ENCODE measurements around the gene PDZD4. TPM values are rescaled to one million over a fixed set of nuclear protein-coding genes. Genes with fewer than 3 reads are reported as not detected.

The PDZD4 gene
- total RNA-seq, 2 experiments from 2014 or later: not detected

DNA sequence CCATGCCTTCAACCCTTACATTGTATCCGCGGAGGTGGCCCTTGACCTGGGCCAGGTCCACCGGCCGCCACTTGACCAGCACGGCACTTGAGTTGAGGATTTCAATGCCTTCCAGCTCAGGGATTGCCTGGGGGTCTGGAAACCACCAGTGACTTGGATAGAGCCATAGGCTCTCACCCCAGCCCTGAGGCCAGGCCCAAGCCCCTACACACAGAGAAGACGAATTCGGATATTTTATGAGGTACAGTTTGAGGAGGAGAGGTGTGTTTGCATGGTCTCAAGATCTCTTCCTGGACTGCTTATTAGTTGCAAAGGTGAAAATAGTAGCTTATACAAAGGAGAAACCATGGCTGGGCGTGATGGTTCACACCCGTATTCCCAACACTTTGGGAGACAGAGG, 35.3 kb upstream of the PDZD4 start:
- no peaks in the 10 kb centered on the region for H3K36me3 ChIP-seq (ENCODE audit: insufficient read depth, low read length)
- no peak overlapping the region for H3K4me2 ChIP-seq (ENCODE audit: low read length)
- ChIA-PET POLR2A (no interaction called here), CTCF (ENCODE audit: unreplicated experiment) (no interaction called here)
- no peak for DNase-seq (ENCODE audit: low spot score)
- no peaks in the 10 kb centered on the region for H3K9me3 ChIP-seq (ENCODE audit: low read length)
- BruUV-seq (replicated peaks): no TSS peak
- no peaks in the 10 kb centered on the region for H4K20me1 ChIP-seq (ENCODE audit: insufficient read depth, low read length)
- H2AFZ ChIP-seq (ENCODE audit: low read length): no peak overlapping the region
- H3K4me3 ChIP-seq (ENCODE audit: low read depth, low read length, poor library complexity, severe bottlenecking): no peak overlapping the region
- TF ChIP-seq EZH2phosphoT487 (IDR thresholded peaks at IDR 0.05; ENCODE audit: borderline replicate concordance, low read depth, low read length): no peak
- no peak overlapping the region for H3K27ac ChIP-seq (ENCODE audit: low read depth, low read length, poor library complexity, severe bottlenecking)
- no peaks in the 10 kb centered on the region for H3K9me2 ChIP-seq (ENCODE audit: insufficient read depth, low read length)
- intact Hi-C loops (cut with micrococcal nuclease; ENCODE audit: unreplicated experiment): no loop called here
- no peaks in the 10 kb centered on the region for H3K4me1 ChIP-seq (ENCODE audit: insufficient read depth, low read length, poor library complexity, severe bottlenecking)
- no peaks in the 10 kb centered on the region for H3K79me2 ChIP-seq (ENCODE audit: insufficient read depth, low read depth, low read length)

- H3K79me2 ChIP-seq (ENCODE audit: insufficient read depth, low read depth, low read length): no peaks in the 10 kb centered on the region
- no peaks in the 10 kb centered on the region for H3K4me1 ChIP-seq (ENCODE audit: insufficient read depth, low read length, poor library complexity, severe bottlenecking)
- TF ChIP-seq EZH2phosphoT487 (IDR thresholded peaks at IDR 0.05; ENCODE audit: borderline replicate concordance, low read depth, low read length): no peak
- TF ChIP-seq, protein P1, sequence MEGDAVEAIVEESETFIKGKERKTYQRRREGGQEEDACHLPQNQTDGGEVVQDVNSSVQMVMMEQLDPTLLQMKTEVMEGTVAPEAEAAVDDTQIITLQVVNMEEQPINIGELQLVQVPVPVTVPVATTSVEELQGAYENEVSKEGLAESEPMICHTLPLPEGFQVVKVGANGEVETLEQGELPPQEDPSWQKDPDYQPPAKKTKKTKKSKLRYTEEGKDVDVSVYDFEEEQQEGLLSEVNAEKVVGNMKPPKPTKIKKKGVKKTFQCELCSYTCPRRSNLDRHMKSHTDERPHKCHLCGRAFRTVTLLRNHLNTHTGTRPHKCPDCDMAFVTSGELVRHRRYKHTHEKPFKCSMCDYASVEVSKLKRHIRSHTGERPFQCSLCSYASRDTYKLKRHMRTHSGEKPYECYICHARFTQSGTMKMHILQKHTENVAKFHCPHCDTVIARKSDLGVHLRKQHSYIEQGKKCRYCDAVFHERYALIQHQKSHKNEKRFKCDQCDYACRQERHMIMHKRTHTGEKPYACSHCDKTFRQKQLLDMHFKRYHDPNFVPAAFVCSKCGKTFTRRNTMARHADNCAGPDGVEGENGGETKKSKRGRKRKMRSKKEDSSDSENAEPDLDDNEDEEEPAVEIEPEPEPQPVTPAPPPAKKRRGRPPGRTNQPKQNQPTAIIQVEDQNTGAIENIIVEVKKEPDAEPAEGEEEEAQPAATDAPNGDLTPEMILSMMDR (conservative IDR thresholded peaks at IDR 0.05; ENCODE audit: low read length): no peak
- no peaks in the 10 kb centered on the region for H3K9me2 ChIP-seq (ENCODE audit: insufficient read depth, low read length)
- H3K4me3 ChIP-seq (ENCODE audit: low read depth, low read length, poor library complexity, severe bottlenecking): no peak overlapping the region
- no peak for DNase-seq (ENCODE audit: low spot score)
- H3K9me3 ChIP-seq (ENCODE audit: low read length): no peaks in the 10 kb centered on the region
- no peak overlapping the region for H2AFZ ChIP-seq (ENCODE audit: low read length)
- H3K36me3 ChIP-seq (ENCODE audit: insufficient read depth, low read length): no peaks in the 10 kb centered on the region
- intact Hi-C loops (cut with micrococcal nuclease; ENCODE audit: unreplicated experiment): no loop called here
- ChIA-PET POLR2A (no interaction called here), CTCF (ENCODE audit: unreplicated experiment) (no interaction called here)
- H3K4me2 ChIP-seq (ENCODE audit: low read length): no peak overlapping the region
- no peaks in the 10 kb centered on the region for H4K20me1 ChIP-seq (ENCODE audit: insufficient read depth, low read length)
- H3K27ac ChIP-seq (ENCODE audit: low read depth, low read length, poor library complexity, severe bottlenecking): no peak overlapping the region
- BruUV-seq (replicated peaks): no TSS peak
Observed at GRCh38 chrX:153865321-153865580, 34.9 kb upstream of the PDZD4 start.

DNA sequence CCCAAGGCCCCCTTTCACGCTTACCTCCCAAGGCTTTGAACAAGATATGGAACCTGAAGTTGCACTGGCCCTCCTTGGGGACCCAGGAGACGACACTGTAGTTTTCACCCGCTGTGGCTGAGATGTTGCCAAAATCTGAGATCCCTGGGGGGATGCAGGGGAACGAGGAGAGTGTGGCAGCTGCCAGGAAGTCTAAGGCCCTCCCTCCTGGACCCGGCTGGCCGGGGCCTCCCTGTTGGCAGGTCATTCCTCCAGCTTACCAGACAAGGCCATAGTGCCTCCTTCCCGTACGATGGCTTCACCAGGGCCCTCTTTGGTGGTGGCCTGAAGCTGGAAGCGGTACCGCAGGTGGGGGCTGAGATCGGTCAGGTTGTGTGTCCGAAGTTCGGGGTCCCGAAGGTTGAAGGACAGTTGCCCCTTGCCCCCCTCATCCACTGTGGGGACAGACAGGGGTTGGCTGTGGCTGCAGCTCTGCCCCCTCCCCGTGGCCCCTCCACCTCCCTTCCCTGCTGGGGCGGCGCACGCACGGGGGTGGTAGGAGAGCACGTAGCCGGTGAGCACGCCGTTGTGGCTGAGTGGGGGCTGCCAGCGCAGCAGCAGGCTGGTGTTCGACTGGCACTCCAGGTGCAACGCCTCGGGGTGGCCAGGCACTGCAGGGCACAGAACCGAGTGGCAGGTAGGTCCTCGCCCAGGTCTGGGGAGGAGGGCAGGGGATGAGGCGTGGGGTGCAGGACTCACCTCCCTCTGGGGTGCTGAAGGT, 34.4 kb upstream of the PDZD4 start:
- no peaks in the 10 kb centered on the region for H3K9me3 ChIP-seq (ENCODE audit: low read length)
- TF ChIP-seq, protein P1 (conservative IDR thresholded peaks at IDR 0.05; ENCODE audit: low read length): no peak
- TF ChIP-seq EZH2phosphoT487 (IDR thresholded peaks at IDR 0.05; ENCODE audit: borderline replicate concordance, low read depth, low read length): no peak
- H3K36me3 ChIP-seq (ENCODE audit: insufficient read depth, low read length): no peaks in the 10 kb centered on the region
- H2AFZ ChIP-seq (ENCODE audit: low read length): no peak overlapping the region
- no peak overlapping the region for H3K4me2 ChIP-seq (ENCODE audit: low read length)
- no peaks in the 10 kb centered on the region for H4K20me1 ChIP-seq (ENCODE audit: insufficient read depth, low read length)
- no peaks in the 10 kb centered on the region for H3K79me2 ChIP-seq (ENCODE audit: insufficient read depth, low read depth, low read length)
- ChIA-PET CTCF (ENCODE audit: unreplicated experiment) (no interaction called here), POLR2A (no interaction called here)
- no peak overlapping the region for H3K4me3 ChIP-seq (ENCODE audit: low read depth, low read length, poor library complexity, severe bottlenecking)
- no peak overlapping the region for H3K27ac ChIP-seq (ENCODE audit: low read depth, low read length, poor library complexity, severe bottlenecking)
- intact Hi-C loops (cut with micrococcal nuclease; ENCODE audit: unreplicated experiment): no loop called here
- no peaks in the 10 kb centered on the region for H3K9me2 ChIP-seq (ENCODE audit: insufficient read depth, low read length)
- no peak for DNase-seq (ENCODE audit: low spot score)
- H3K4me1 ChIP-seq (ENCODE audit: insufficient read depth, low read length, poor library complexity, severe bottlenecking): no peaks in the 10 kb centered on the region
- no TSS peak for BruUV-seq (replicated peaks)

All from OCI-LY7 (cell line).